AG08396 (cell line): ENCODE data around the gene KCNMB1.

ENCODE experiments used
- DNase-seq: peaks from one replicate; pipeline ENCODE4 v3.0.0; 2012; ENCODE audit warnings: low spot score, mixed read lengths

Gene KCNMB1

GRCh38 chr5:170414786-170415185 lies 25.6 kb upstream of the KCNMB1 start:
- DNase-seq: no peak

- DNase-seq: no peak
Measured at GRCh38 chr5:170413897-170414296, 24.7 kb upstream of the KCNMB1 start.

DNA sequence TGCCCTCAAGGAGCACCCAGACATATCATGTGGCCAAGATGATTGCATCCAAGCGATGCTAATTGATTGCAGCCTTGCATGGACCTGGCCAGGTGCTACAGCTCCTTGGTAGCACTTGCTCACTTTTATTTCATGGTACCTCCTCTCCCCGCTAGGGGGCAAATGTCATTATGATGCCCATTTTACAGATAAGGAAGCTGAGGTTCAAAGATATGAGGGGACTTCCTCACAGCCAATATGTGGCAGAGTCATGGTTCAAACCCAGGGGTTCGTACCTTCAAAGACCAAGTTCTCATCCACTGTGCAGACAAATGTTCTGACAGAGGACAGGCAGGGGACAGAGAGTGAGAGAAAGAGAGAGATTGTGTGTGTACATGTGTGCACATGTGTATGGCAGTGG lies 21.9 kb upstream of the KCNMB1 start:
- no peak for DNase-seq

GRCh38 chr5:170410401-170410800 lies 21.2 kb upstream of the KCNMB1 start:
- DNase-seq: no peak

GRCh38 chr5:170408877-170409660 lies 19.9 kb upstream of the KCNMB1 start:
- no peak for DNase-seq

DNA sequence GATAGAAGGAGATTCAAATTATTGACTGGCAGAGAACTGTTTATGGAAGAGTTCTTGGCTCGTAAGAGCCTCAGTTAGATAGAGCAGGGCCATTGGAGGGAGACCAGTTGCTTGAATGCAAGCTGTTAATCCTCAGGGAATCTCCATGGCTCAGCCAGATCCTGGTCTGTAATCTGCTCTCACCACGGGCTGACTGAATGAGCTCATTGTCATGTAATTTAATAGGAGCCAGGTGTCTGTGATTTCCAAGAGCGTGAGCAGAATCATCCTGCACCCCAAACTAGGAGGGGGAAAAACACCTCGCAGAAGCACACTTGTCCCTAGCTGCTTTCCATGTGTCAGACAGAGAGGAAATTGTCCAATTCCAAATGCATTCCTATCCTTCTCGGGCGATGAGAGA lies 19.1 kb upstream of the KCNMB1 start:
- DNase-seq: no peak

GRCh38 chr5:170407062-170407461 lies 17.9 kb upstream of the KCNMB1 start:
- DNase-seq: no peak

DNA sequence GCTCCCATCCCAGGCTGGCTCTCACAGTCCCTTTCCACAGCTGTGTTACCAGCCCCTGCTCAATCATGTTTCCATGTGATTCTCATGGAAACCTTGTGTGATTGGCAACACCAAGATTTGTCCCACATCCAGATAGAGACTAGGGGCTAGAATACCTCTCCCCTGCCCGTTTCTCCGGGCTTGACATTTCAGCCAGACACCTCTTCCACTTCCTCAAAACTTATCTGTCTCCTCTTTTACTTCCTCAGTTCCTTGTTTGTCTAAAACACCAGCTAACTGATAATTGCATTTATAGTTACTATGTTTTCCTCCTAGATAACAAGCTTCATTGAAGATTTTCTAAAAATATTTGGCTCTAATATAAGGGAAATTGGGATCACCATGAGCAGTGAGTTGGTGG lies 16.6 kb upstream of the KCNMB1 start:
- no peak for DNase-seq

- no peak for DNase-seq
Measured at GRCh38 chr5:170404398-170404797, 15.2 kb upstream of the KCNMB1 start.

- DNase-seq: no peak
Measured at GRCh38 chr5:170403675-170404074, 14.5 kb upstream of the KCNMB1 start.

DNA sequence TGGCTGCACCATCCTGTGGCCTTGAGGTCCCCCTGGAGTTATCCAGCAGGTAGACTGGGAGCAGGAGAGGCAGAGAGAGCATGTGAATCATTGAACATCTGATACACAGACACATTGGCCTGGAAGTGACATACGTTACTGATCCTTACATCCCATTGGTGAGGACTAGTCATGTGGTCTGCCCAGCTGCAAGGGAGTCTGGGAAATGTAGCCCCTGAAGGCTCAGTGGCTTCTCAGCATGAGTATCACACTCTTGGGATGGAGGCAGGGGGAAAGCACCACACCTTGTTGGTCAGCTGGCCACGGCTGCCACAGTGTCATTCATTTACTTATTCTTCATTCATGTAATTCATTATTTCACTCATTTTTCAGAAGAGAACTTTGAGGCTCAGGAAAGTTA lies 13.3 kb upstream of the KCNMB1 start:
- DNase-seq: no peak

GRCh38 chr5:170397059-170397458 lies 7.9 kb upstream of the KCNMB1 start:
- DNase-seq: no peak

- DNase-seq: no peak
Measured at GRCh38 chr5:170393958-170394357, 4.8 kb upstream of the KCNMB1 start.

- DNase-seq: no peak
Measured at GRCh38 chr5:170393235-170393634, 4.1 kb upstream of the KCNMB1 start.

DNA sequence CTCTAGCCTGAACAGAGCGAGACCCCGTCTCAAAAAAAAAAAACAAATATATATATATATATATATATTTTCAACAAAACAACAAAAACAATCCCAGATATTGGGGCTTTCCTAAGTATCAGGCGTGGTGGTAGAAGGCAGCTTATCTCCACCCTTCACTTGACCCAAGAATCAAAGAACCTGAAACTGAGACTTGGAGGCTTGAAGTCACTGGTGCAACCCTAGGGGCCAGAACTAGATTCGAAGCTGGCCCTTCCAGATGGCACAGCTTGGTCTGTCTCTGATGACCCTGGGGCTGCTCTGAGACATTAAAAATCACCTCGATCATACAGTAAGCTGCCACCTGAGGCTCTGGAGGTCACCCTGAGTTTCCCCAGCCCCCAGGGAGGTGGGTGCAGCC lies 1.3 kb upstream of the KCNMB1 start:
- no peak for DNase-seq

DNA sequence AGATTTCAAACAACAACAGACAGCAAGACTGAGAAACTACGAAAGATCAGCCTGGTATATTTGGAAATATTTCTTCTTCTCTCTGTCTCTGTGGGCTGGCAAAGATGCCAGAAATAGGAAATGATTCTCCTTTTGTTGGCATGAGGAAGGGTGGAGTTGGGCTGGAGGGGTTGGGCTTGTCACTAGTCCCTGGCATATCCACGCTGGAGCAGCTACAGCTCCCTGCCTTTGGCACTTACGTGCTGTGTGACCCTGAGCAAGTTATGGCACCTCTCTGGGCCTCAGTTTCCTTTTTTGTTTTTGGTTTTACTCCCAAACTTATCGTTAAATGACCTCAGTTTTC lies 354 bp upstream of the KCNMB1 start:
- no peak for DNase-seq

GRCh38 chr5:170387775-170388639 lies 1.2 kb downstream of the KCNMB1 start:
- DNase-seq: no peak

- no peak for DNase-seq
Measured at GRCh38 chr5:170386743-170387395, 2.3 kb downstream of the KCNMB1 start.

DNA sequence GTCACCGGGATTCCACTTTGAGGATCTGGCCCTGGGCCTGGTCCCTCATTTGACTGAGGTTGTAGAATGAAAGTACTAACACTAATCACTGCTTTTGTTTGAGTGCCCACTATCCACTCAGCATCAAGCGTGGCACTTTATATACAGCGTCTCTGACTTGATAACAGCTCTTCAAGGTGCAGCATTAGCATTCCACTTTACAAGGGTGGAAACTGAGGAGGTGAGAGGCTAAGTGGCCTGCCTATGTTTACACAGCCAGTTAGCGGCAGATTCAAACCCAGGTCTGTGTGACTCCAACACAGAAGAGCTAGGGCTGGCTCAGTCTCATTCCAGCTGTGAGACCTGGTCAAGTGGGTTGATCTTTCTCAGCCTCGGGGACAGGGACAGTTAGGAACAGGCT lies 5.9 kb downstream of the KCNMB1 start:
- no peak for DNase-seq

DNA sequence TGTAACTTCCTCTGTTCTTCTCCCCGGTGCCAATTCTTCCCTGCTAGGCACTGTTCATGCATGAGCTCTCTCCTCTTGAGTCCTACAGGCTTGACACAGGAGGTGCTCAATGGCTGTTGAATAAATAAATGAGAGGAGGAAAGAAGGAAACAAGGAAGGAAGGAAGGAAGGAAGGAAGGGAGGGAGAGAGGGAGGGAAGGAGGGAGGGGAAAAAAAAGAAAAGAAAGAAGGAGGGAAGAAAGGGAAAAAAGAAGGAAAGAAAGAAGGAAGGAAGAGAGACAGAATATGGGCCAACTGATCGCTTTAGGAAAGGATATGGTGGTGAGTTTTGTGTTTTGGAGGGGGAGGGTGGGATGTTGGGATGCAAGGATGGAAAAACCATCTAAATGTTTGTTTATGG lies 6.4 kb downstream of the KCNMB1 start:
- no peak for DNase-seq

- DNase-seq: no peak
Measured at GRCh38 chr5:170380361-170380951, 8.7 kb downstream of the KCNMB1 start.

GRCh38 chr5:170378740-170379139 lies 10.4 kb downstream of the KCNMB1 start:
- no peak for DNase-seq

GRCh38 chr5:170377027-170377426 lies 12.1 kb downstream of the KCNMB1 start:
- no peak for DNase-seq
